HCT116 (cell line): ENCODE results near the gene CIRBP.

Source experiments
- FOSL1 ChIP-seq: IDR thresholded peaks from 2 replicates; pipeline ENCODE4 v1.6.1; 2012; ENCODE audit warnings: low read depth
- POLR2A ChIP-seq: IDR thresholded peaks from 2 replicates; pipeline ENCODE4 v1.7.0; 2011; ENCODE audit warnings: borderline replicate concordance; ENCODE audit not compliant: insufficient read depth, insufficient read length; ENCODE audit errors: extremely low read depth
- POLR2AphosphoS5 ChIP-seq: IDR thresholded peaks from 2 replicates; pipeline ENCODE4 v1.6.1; 2011; ENCODE audit warnings: mild to moderate bottlenecking, low read depth, low read length, moderate library complexity
- TF ChIP-seq, protein P1 (sequence below), 3 experiments: fragments of 200-600 bp in 1 of 3; sonication (generic) in 1 of 3; IDR thresholded peaks in 2 of 3; conservative IDR thresholded peaks in 1 of 3; 2 replicates each; pipeline ENCODE4 v1.5.1; 2012 to 2017; ENCODE audit warnings: low read depth in 2 of 3, low read length in 2 of 3, antibody characterized with exemption in 1 of 3, borderline replicate concordance in 1 of 3, control low read depth in 1 of 3, mild to moderate bottlenecking in 1 of 3, mixed read lengths in 1 of 3, mixed run types in 1 of 3, moderate library complexity in 1 of 3; ENCODE audit not compliant: insufficient read depth in 1 of 3

DNA sequence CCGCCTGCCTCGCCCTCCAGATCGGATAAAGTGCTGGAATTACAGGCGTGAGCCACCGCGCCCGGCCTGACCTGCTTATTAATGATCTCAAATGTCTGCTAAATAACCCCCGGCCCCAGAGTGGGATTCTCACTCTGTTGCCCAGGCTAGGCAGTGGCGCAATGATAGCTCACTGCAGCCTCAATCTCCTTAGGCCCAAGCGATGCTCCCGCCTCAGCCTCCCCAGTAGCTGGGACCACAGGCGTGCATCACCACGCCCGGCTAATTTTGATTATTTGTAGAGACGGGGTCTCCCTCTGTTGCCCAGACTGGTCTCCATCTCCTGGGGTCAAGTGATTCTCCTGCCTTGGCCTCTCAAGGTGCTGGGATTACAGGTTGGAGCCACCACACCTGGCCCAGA lies 28.2 kb upstream of the CIRBP start:
- TF ChIP-seq POLR2A: no peak
- TF ChIP-seq POLR2AphosphoS5: no peak
- TF ChIP-seq FOSL1: no peak
- TF ChIP-seq, protein P1, sequence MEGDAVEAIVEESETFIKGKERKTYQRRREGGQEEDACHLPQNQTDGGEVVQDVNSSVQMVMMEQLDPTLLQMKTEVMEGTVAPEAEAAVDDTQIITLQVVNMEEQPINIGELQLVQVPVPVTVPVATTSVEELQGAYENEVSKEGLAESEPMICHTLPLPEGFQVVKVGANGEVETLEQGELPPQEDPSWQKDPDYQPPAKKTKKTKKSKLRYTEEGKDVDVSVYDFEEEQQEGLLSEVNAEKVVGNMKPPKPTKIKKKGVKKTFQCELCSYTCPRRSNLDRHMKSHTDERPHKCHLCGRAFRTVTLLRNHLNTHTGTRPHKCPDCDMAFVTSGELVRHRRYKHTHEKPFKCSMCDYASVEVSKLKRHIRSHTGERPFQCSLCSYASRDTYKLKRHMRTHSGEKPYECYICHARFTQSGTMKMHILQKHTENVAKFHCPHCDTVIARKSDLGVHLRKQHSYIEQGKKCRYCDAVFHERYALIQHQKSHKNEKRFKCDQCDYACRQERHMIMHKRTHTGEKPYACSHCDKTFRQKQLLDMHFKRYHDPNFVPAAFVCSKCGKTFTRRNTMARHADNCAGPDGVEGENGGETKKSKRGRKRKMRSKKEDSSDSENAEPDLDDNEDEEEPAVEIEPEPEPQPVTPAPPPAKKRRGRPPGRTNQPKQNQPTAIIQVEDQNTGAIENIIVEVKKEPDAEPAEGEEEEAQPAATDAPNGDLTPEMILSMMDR (IDR thresholded peaks at IDR 0.05 in 2 of 3, conservative IDR thresholded peaks at IDR 0.05 in 1 of 3; ENCODE audit: borderline replicate concordance in 1 of 3, insufficient read depth in 1 of 3, low read depth in 2 of 3, low read length in 2 of 3): no peak
